CD4-positive, alpha-beta T cell treated with Interleukin-15 for 4 hours (primary cell): Measurements from ENCODE around the gene OGFR.
A peak's percentile ranks its signal among the peaks of the same experiment; 100 is the strongest.

Source experiments
- DNase-seq: peaks from one replicate; pipeline ENCODE4 v3.0.0-alpha.2; 2020; ENCODE audit warnings: low spot score

OGFR gene

DNA sequence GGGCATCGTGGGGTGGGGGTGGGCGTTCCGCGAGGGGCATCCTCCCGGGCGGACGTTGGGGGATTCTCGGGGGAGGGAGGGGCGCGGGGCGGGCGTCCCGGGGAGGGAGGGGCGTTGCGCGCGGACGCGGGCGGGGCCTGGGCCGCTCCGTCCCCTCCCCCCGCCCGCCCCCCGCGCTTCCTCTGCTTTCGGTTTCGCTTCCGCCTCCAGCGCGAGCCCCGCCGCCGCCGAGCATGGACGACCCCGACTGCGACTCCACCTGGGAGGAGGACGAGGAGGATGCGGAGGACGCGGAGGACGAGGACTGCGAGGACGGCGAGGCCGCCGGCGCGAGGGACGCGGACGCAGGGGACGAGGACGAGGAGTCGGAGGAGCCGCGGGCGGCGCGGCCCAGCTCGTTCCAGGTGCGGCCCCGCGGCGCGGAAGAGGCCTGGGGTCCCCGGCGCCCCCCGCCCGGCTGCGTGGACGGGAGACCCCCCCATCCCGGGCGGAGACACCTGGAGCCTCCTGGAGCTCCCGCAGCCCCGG lies at the start of gene OGFR:
OGFR (plus strand) TSS at position 209 of the 528 bp plus-strand sequence; CDS start at position 234, 25 bp downstream.
- DNase-seq: peak; percentile 68

DNA sequence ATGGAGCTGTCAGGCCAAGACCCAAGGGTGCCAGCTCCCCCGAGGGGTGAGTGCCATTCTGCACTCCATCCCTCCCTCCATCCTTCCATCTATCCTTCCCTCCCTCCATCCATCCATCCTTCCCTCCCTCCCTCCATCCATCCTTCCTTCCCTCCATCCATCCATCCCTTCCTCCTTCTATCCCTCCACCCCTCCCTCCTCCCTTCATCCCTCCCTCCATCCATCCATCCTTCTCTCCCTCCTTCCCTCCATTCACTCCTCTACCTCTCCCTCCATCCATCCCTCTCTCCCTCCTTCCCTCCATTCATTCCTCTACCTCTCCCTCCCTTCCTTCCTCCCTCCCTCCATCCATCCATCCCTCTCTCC lies 49.7 kb upstream of the OGFR start:
- DNase-seq: no peak

- no peak for DNase-seq
These were observed 48.6 kb upstream of the OGFR start for GRCh38 chr20:62755817-62756724.

DNA sequence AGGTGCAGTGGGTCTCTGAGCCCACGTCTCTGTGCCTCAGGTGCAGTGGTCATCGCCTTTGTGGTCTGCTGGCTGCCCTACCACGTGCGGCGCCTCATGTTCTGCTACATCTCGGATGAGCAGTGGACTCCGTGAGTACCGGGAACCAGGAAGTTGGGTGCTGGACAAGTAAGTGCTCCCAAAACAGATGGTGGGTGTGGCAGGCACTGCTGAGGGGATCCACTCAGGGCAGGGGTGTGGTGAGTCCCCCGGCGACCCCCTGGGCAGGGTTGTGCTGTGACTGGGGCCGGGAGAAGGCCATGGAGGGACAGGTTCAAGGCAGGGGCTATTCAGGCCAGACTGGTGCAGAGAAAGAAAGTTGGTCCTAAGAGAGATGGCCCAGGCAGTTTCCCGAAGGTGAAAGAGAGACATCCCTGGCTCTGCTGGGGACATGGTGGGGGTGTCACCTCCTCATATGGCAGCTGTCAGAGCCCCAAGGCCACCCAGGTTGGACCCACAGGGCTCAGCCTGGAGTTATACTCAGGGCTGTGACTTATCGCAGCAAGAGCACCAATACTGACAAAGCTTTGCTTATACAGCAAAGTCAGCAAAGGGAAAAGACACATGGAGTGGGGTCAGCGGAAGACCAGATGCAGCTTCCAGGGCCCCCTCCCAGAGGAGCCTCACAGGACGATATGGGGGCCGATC lies 46.3 kb upstream of the OGFR start:
- DNase-seq: no peak

- no peak for DNase-seq
These were observed 44.6 kb upstream of the OGFR start for GRCh38 chr20:62759981-62760431.

GRCh38 chr20:62760471-62760855 lies 44.2 kb upstream of the OGFR start:
- no peak for DNase-seq

- no peak for DNase-seq
These were observed 43.5 kb upstream of the OGFR start for GRCh38 chr20:62760856-62761758.

DNA sequence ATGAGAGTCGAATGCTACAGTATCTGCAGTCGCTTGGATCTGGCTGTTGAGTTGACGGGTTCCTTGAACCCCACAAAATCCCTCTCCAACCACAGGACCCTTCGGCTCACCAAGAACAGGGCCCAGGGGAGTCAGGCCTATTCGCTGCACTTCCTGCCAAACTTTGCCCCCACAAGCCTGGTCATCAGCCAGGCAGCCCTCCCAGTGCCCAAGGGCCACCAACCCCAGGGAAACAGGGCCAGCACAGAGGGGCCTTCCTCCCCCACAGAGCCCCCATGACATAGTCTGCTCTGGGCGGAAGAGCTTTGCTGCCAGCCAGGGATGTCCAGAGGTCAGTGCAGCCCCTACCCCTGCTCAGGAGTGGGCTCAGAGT lies 42.9 kb upstream of the OGFR start:
- DNase-seq: no peak

- no peak for DNase-seq
These were observed 42.3 kb upstream of the OGFR start for GRCh38 chr20:62762376-62762775.

DNA sequence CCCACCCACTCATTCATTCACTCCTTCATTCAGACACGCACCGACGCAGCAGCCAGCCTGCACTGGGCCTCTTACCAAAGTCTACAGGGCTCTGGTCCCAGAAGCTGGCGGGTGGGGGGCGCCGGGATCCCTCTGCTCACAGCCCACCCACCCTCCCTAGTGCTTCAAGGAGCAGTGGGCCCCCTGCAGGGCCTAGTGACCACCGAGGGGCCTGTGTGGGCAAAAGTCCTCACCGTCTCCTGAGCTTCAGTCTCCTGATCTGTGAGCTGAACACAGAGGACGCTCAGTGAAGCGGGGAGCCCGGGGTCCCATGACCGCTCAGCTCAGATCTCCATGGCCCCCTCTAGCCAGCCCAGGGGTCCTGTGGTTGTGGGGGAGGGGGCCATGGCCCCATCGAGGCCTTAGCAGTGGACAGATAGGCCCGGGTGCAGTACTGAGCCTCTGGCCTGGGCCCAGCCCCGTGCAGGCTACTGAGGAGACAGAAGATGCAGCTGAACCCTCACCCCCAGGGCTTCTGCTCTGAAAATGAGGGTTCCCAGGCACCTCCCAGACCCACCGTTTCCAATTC lies 41.8 kb upstream of the OGFR start:
- DNase-seq: no peak

GRCh38 chr20:62763404-62763803 lies 41.2 kb upstream of the OGFR start:
- DNase-seq: no peak

DNA sequence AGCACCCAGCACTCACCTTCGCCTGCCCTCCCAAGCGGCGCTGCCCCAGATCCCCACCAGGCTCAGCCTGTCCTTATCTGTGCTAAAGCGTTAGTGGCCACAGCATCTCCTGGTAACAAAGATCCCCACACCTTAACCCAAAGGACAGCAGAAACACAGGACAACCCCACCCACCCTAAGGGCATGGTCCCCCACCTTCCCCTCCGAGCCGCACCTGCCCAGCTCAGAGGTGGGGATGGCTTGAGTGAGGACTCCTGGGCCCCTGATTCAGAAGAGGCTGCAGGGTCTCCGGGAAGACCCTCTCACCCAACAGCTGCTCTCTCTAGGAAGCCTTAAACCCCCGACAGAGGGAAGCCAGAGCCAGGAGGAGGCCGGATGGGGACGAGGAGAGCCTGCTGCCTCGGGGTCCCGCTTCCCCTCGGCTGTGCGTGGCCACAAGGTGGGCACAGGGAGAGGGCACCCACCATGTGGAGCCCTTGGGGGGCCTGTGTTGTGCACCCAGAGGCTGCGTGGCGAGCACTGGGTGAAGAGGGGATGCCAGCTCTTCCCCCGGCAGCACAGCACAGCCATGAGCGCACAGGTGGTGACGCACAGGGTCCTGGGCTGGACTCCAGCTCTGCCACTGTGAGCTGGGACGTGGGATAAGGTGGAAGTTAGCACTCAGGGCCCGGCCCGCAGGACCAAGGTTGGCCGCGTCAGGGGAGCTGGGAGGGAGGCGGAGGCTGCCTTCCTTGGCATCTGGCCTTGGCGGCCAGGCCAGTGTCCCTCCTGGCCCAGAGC lies 40.3 kb upstream of the OGFR start:
- no peak for DNase-seq

- no peak for DNase-seq
These were observed 39.6 kb upstream of the OGFR start for GRCh38 chr20:62765021-62765420.

DNA sequence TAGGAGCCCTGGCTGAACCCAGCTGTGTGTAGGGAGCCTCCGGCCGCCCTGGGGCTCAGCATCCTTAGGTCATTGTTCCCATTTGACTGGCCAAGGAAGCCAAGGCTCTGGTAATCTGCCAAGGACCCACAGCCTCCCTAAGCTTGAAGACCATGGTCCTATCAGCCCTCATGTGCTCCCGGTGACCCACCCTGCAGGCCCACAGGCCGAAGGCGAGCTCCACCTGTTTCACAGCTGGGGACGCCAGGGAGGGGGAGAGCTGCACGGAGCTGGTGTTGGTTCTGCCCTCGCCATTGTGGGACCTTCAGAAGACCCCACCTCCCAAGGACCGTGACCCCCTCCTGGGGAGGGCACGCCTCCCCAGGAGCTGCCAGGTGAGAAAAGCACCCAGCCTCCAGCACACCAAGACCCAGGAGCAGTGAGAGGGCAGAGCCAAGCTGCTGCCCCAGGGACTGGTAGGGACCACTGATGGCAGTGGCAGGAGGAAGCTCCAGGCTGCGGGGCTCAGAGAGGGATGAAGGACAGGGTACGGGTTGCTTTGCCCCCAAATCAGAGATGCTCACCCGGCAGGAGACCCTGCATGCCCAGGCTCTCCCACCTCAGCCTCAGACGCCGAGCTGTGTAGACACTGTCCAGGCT lies 39.1 kb upstream of the OGFR start:
- DNase-seq: no peak

DNA sequence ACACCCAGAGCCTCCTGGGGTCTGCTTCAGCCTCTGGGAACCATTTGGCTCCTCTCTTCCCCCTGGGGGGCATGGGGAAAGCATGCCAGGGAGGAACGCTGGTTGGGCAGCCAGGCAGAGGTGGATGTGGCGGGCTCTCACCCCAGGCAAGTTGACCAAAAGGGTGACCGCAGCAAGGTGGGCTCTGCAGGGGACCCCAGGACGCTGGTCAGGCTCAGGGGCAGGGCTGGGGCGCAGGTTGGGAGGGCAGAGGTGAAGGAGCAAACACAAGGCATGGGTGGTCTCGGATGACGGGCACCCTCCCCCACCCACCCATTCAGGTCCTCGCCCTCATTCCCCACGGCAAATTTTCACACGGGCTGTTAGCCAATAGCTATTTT lies 38.6 kb upstream of the OGFR start:
- no peak for DNase-seq

DNA sequence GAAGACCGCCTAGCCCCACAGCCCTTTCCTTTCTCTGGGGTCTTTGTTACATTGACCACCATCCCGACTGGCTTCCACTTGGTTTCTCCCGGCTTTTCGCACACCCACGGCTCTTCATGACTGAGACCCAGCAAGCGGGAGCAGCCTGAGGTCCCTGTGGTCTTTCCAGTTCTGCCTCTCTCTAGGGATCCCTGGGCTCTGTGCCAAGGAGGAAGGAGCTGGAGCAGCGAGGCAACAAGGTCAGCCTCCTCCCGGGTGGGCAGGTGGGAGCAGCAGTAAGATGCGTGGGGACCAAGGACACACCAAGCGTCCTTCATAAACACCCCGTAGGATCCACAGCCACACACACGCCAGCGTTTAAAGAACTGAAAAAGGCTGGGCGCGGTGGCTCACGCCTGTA lies 37.9 kb upstream of the OGFR start:
- no peak for DNase-seq

DNA sequence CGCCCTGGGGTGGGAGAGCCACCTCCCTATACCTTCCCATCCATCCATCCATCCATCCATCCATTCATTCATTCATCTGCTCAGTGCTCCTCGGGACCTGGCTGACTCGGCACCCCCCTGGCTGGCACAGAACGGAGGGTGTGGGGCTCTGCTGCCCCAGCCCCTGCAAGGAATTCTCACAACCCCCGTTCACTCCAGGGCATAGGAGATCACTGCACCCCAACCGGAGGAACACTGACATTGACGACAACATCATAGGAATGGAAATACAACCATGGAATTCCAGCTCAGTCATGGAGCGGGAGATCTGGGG lies 36.4 kb upstream of the OGFR start:
- no peak for DNase-seq

DNA sequence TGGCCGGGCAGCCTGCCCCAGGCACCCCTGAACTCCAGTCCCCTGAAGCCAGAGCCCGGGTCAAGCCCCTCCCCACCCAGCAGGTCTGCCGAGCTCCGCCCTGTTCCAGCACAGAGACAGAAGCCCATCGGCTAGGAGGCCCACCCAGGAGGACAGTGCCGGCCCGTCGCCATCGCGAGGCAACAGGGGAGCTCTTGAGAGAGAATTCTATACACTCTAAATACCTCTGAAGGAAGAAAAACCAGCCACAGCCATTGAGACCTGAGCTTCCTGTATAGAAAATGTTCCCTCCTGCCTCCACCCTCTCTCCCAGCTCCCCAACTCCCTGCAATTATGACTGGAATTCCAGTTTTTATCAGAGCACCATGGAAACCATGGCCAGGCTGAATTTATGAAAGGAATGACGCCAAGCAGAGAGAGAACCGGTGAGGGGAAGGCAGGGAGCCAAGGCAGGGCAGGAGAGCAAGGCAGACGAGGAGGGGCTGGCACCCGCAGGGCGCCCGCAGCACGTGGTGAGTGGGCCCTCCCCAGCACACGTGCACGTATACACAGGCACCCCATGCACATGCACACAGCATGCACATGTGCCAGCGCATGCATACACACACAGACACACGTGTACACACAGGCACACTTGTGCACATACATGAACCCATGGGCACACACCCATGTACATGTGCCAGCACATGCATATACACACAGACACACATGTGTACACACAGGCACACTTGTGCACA lies 35.9 kb upstream of the OGFR start:
- DNase-seq: no peak

- DNase-seq: no peak
These were observed 35.1 kb upstream of the OGFR start for GRCh38 chr20:62769346-62770071.
